ENCODE data around the gene CCL22.

CCL22 gene

GRCh38 chr16:57409065-57409464, 50.5 kb downstream of the CCL22 start:
- H3K4me3 ChIP-seq (ENCODE audit: low read length) = no peak overlapping the region
- TF ChIP-seq CTCF (conservative IDR thresholded peaks at IDR 0.05; ENCODE audit: low read depth, low read length) = no peak
- no peak for DNase-seq (ENCODE audit: low read depth)

- no peak for TF ChIP-seq CTCF (conservative IDR thresholded peaks at IDR 0.05; ENCODE audit: low read depth, low read length)
- no peak for DNase-seq (ENCODE audit: low read depth)
- no peak overlapping the region for H3K4me3 ChIP-seq (ENCODE audit: low read length)
Measured at GRCh38 chr16:57409870-57410587, 51.4 kb downstream of the CCL22 start.

- no peak for DNase-seq (ENCODE audit: low read depth)
- no peak overlapping the region for H3K4me3 ChIP-seq (ENCODE audit: low read length)
- TF ChIP-seq CTCF (conservative IDR thresholded peaks at IDR 0.05; ENCODE audit: low read depth, low read length) = no peak
Measured at GRCh38 chr16:57411362-57411976, 52.9 kb downstream of the CCL22 start.

GRCh38 chr16:57412584-57412983, 54.0 kb downstream of the CCL22 start:
- TF ChIP-seq CTCF (conservative IDR thresholded peaks at IDR 0.05; ENCODE audit: low read depth, low read length) = no peak
- H3K4me3 ChIP-seq (ENCODE audit: low read length) = no peak overlapping the region
- DNase-seq (ENCODE audit: low read depth) = no peak

- no peak for DNase-seq (ENCODE audit: low read depth)
- TF ChIP-seq CTCF (conservative IDR thresholded peaks at IDR 0.05; ENCODE audit: low read depth, low read length) = no peak
- H3K4me3 ChIP-seq (ENCODE audit: low read length) = no peak overlapping the region
Measured at GRCh38 chr16:57413301-57413730, 54.7 kb downstream of the CCL22 start.

GRCh38 chr16:57413733-57414132, 55.1 kb downstream of the CCL22 start:
- H3K4me3 ChIP-seq (ENCODE audit: low read length) = no peak overlapping the region
- no peak for TF ChIP-seq CTCF (conservative IDR thresholded peaks at IDR 0.05; ENCODE audit: low read depth, low read length)
- no peak for DNase-seq (ENCODE audit: low read depth)
